Lung (tissue), 12 donors: ENCODE results near the gene LRRC8D. TPM values are rescaled to one million over a fixed set of nuclear protein-coding genes. Genes with fewer than 3 reads are reported as not detected.
"Not testable (repeated sequence)": the region's sequence is repeated elsewhere in the genome, so short reads cannot be mapped to it uniquely, and the experiment has no call there.

Experiments used
- ATAC-seq: fragments of 200-7000 bp; cut with Tn5 transposase; one replicate; pipeline ENCODE4 v1.9.1; 2020; ENCODE audit warnings: moderate number of reproducible peaks; ENCODE audit not compliant: insufficient read depth, low FRiP score
- DNase-seq, 3 donors: peaks; one replicate each; pipeline ENCODE4 v3.0.0-alpha.2; 2013 to 2017
- H3K27ac ChIP-seq, 2 donors: one replicate each; pipeline ENCODE4 v1.5.1; 2013; ENCODE audit warnings: mild to moderate bottlenecking in 2 of 2, moderate library complexity in 2 of 2, control low read depth in 1 of 2, inconsistent platforms in 1 of 2, low read depth in 1 of 2, low read length in 1 of 2
- H3K27me3 ChIP-seq, 3 donors: one replicate each; pipeline ENCODE4 v1.5.1; 2013; ENCODE audit warnings: low read length in 2 of 3; ENCODE audit not compliant: control insufficient read depth in 3 of 3, insufficient read depth in 3 of 3
- H3K36me3 ChIP-seq, 4 donors: one replicate each; pipeline ENCODE4 v1.5.1; 2013; ENCODE audit warnings: low read length in 4 of 4, mild to moderate bottlenecking in 1 of 4, moderate library complexity in 1 of 4; ENCODE audit not compliant: control insufficient read depth in 4 of 4, insufficient read depth in 4 of 4
- H3K4me1 ChIP-seq, 5 donors: one replicate each; pipeline ENCODE4 v1.5.1; 2013; ENCODE audit warnings: low read length in 5 of 5, mild to moderate bottlenecking in 2 of 5, moderate library complexity in 1 of 5; ENCODE audit not compliant: control insufficient read depth in 5 of 5, insufficient read depth in 5 of 5
- H3K4me3 ChIP-seq: one replicate; pipeline ENCODE4 v1.5.1; 2013; ENCODE audit warnings: mild to moderate bottlenecking, control low read depth, moderate library complexity
- H3K9ac ChIP-seq, 2 donors: one replicate each; pipeline ENCODE4 v1.5.1; 2013; ENCODE audit warnings: low read length in 2 of 2, control low read depth in 1 of 2; ENCODE audit not compliant: insufficient read depth in 1 of 2
- H3K9me3 ChIP-seq, 4 donors: one replicate each; pipeline ENCODE4 v1.5.1; 2013; ENCODE audit warnings: low read length in 3 of 4, mild to moderate bottlenecking in 1 of 4, moderate library complexity in 1 of 4; ENCODE audit not compliant: control insufficient read depth in 4 of 4, insufficient read depth in 3 of 4
- CTCF ChIP-seq: IDR thresholded peaks from 2 replicates; pipeline ENCODE4 v1.5.1; 2012; ENCODE audit warnings: mild to moderate bottlenecking; ENCODE audit errors: control extremely low read depth, extremely low read depth
- WGBS, 2 donors: extraction: QIAGEN DNeasy Blood & Tissue Kit; methylation state at CpG; one replicate each; pipeline ENCODE4 v1.1.7; 2013; 5-methylcytosine and 5-hydroxymethylcytosine counted together
- polyA plus RNA-seq, 2 donors: library from polyadenylated mRNA; stranded (reverse); fragments of 200-250 nt; gene quantifications; one replicate each; pipeline ENCODE4 v1.2.1, GENCODE V29; 2013
- total RNA-seq, 2 donors: library from RNA; depleted of rRNA in 1 of 2; stranded (reverse); fragments of >200 nt in 1 of 2; gene quantifications; one replicate each; pipeline ENCODE4 v1.2.1, GENCODE V29; 2014 to 2021
- donor health status: control.
- donor health status: control.
- donor health status: Bipolar disorder and iron deficiency.
- donor health status: healthy.
- donor health status: DM: yes; HTN: yes; CAD: no.

LRRC8D gene
- total and polyA plus RNA-seq, 4 donors: 5.1 to 24.2 (median 11.3) TPM

GRCh38 chr1:89794406-89794805 is 26.4 kb upstream of the LRRC8D start:
- Histone ChIP-seq H3K36me3 (no peaks in the 10 kb centered on the region), H3K9ac (no peak overlapping the region), H3K4me1 (no peaks in the 10 kb centered on the region), H3K27ac (no peak overlapping the region), H3K4me3 (no peak overlapping the region), H3K27me3 (no peaks in the 10 kb centered on the region), H3K9me3 (peaks cover 0 to 2% (median 0%) of the 10 kb centered on the region in 4 donors)
- no peak for TF ChIP-seq CTCF
- 34 to 63% methylated on average over 5 of the region's 5 CpGs for WGBS, 2 donors
- DNase-seq (peak; percentile 17 to 54 (median 42)), ATAC-seq (no peak)

GRCh38 chr1:89795571-89795970 is 25.3 kb upstream of the LRRC8D start:
- not testable (repeated sequence) for H3K4me1 ChIP-seq, H3K4me3 ChIP-seq, H3K27ac ChIP-seq, ATAC-seq, H3K9ac ChIP-seq, H3K27me3 ChIP-seq, DNase-seq, H3K36me3 ChIP-seq, H3K9me3 ChIP-seq
- 90% methylated on average over 2 of the region's 4 CpGs for WGBS, 2 donors

GRCh38 chr1:89797876-89798275 is 23.0 kb upstream of the LRRC8D start:
- 91 to 95% methylated on average over 5 to 28 of the region's 32 CpGs for WGBS, 2 donors
- H3K9ac ChIP-seq, H3K4me1 ChIP-seq, H3K9me3 ChIP-seq, DNase-seq, H3K27me3 ChIP-seq, ATAC-seq, H3K4me3 ChIP-seq, H3K36me3 ChIP-seq, H3K27ac ChIP-seq: not testable (repeated sequence)

GRCh38 chr1:89799495-89799894 is 21.3 kb upstream of the LRRC8D start:
- no peak for TF ChIP-seq CTCF
- no peaks in the 10 kb centered on the region for H3K36me3 ChIP-seq
- no peak for ATAC-seq
- no peak overlapping the region for H3K4me3 ChIP-seq
- no peaks in the 10 kb centered on the region for H3K27me3 ChIP-seq
- 36 to 58% methylated on average over 4 of the region's 4 CpGs for WGBS, 2 donors
- no peak overlapping the region for H3K27ac ChIP-seq
- peaks cover 0 to 2% (median 0%) of the 10 kb centered on the region in 4 donors for H3K9me3 ChIP-seq
- H3K4me1 ChIP-seq: no peaks in the 10 kb centered on the region
- no peak for DNase-seq
- H3K9ac ChIP-seq: no peak overlapping the region
